Mucosa of stomach (tissue), 1 donor: Measurements from ENCODE around the gene NOX5.
"Not testable (repeated sequence)": the region's sequence is repeated elsewhere in the genome, so short reads cannot be mapped to it uniquely, and the experiment has no call there.

Experiments
- H3K27me3 ChIP-seq: one replicate; pipeline ENCODE4 v1.7.0; 2013; ENCODE audit warnings: mild to moderate bottlenecking, low read length; ENCODE audit not compliant: control insufficient read depth, insufficient read depth
- H3K36me3 ChIP-seq: one replicate; pipeline ENCODE4 v1.7.0; 2013; ENCODE audit warnings: low read length; ENCODE audit not compliant: control insufficient read depth, insufficient read depth
- H3K4me1 ChIP-seq: one replicate; pipeline ENCODE4 v1.7.0; 2013; ENCODE audit warnings: mild to moderate bottlenecking, low read length; ENCODE audit not compliant: control insufficient read depth, insufficient read depth
- H3K4me3 ChIP-seq: one replicate; pipeline ENCODE4 v1.7.0; 2013; ENCODE audit warnings: low read length
- H3K9ac ChIP-seq: one replicate; pipeline ENCODE4 v1.7.0; 2013; ENCODE audit warnings: mild to moderate bottlenecking, low read length, moderate library complexity
- H3K9me3 ChIP-seq: one replicate; pipeline ENCODE4 v1.7.0; 2013; ENCODE audit warnings: mild to moderate bottlenecking, low read length, moderate library complexity; ENCODE audit not compliant: control insufficient read depth
- donor health status: Pancreatic carcinoma.

NOX5 gene

GRCh38 chr15:69014454-69014853 lies at the start of gene NOX5:
TSS of gene NOX5 (plus strand) at chr15:69014695. CDS start at chr15:69014736, 41 bp downstream.
- Histone ChIP-seq H3K9ac (no peak within 1 kb of the TSS), H3K9me3 (no peaks in the 10 kb centered on the region), H3K4me3 (no peak within 1 kb of the TSS), H3K4me1 (no peaks in the 10 kb centered on the region), H3K36me3 (no peaks in the 10 kb centered on the region), H3K27me3 (no peaks in the 10 kb centered on the region)

DNA sequence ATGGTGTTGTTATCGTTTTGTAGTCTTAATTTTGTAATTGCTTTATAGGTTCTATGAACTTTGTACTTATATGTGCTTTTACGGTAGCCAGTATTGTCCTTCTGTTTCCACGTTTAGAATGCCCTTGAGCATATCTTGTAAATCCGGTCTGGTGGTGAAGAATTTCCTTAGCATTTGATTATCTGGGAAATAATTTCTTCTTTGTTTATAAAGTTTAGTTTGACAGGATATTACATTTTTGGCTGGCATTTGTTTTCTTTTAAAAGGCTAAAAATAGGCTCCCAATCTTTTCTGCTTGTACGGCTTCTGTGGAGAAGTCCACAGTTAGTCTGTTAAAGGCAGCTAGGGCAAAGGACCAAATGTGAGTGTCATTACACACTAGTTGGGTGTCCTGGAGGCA lies 47.5 kb upstream of the NOX5 start:
- Histone ChIP-seq H3K9me3 (no peaks in the 10 kb centered on the region), H3K4me3 (no peak overlapping the region), H3K4me1 (no peaks in the 10 kb centered on the region), H3K9ac (no peak overlapping the region), H3K27me3 (no peaks in the 10 kb centered on the region), H3K36me3 (no peaks in the 10 kb centered on the region)

DNA sequence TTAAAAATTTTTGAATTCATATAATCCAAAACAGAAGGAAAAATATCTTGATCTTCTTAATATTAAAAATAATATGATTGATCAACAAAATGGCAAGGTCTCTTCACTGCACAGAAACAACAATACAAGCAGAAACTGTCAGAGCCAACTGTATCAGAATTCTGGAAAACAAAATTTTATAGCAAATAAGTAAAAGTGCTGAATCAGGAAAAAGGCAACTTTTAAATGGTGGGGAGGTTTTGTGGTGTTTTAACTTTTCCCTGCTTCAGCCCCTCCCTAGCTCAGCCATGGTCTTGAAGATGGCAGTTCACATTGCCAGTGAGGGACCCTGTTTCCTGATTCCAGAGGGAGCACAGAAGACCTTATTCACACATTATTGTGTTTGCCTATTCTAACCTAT lies 46.5 kb upstream of the NOX5 start:
- no peak overlapping the region for H3K9ac ChIP-seq
- no peaks in the 10 kb centered on the region for H3K9me3 ChIP-seq
- H3K4me3 ChIP-seq, result no peak overlapping the region
- no peaks in the 10 kb centered on the region for H3K27me3 ChIP-seq
- H3K36me3 ChIP-seq, result no peaks in the 10 kb centered on the region
- H3K4me1 ChIP-seq, result no peaks in the 10 kb centered on the region

- Histone ChIP-seq H3K9ac (no peak overlapping the region), H3K4me1 (no peaks in the 10 kb centered on the region), H3K4me3 (no peak overlapping the region), H3K36me3 (no peaks in the 10 kb centered on the region), H3K27me3 (no peaks in the 10 kb centered on the region), H3K9me3 (no peaks in the 10 kb centered on the region)
Observed at GRCh38 chr15:68969298-68969697, 45.2 kb upstream of the NOX5 start.

GRCh38 chr15:68972201-68973065 lies 42.1 kb upstream of the NOX5 start:
- H3K9ac ChIP-seq, result no peak overlapping the region
- no peaks in the 10 kb centered on the region for H3K27me3 ChIP-seq
- no peaks in the 10 kb centered on the region for H3K4me1 ChIP-seq
- no peaks in the 10 kb centered on the region for H3K9me3 ChIP-seq
- no peaks in the 10 kb centered on the region for H3K36me3 ChIP-seq
- H3K4me3 ChIP-seq, result no peak overlapping the region

GRCh38 chr15:68975651-68976160 lies 38.8 kb upstream of the NOX5 start:
- H3K4me1 ChIP-seq, H3K9ac ChIP-seq, H3K27me3 ChIP-seq, H3K36me3 ChIP-seq, H3K4me3 ChIP-seq, H3K9me3 ChIP-seq: not testable (repeated sequence)

DNA sequence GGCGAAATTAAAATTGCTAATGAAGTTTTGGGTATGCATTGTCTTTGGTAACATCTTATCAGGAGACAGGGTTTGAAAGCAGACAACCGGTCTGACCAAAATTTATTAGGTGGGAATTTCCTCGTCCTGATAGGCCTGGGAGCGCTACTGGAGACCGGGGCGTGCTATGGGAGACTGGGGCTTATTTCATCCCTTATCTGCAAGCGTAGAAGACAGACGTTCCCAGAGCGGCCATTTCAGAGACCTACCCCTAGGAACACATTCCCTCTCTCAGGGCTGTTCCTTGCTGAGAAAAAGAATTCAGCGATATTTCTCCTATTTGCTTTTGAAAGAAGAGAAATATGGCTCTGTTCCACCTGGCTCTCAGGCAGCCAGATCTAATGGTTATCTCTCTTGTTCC lies 37.1 kb upstream of the NOX5 start:
- not testable (repeated sequence) for H3K27me3 ChIP-seq

DNA sequence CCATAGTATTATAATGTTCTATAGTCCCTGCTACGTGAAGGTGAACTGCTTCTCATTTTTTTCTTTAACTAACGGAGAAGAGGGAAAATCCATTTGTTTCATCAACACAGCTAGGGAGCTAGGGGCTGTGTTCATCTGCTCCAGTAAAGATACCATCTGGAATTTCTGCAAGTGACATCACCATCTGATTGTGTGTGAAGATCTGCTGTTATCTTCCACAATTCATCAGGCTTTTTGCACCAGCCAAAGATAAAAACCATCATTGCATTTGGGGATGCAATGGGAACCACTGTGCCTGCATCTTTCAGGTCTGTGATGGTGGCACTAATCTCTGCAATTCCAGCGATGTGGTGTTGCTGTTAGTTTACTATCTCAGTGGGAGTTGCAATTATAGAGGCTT lies 35.5 kb upstream of the NOX5 start:
- Histone ChIP-seq H3K27me3 (no peaks in the 10 kb centered on the region), H3K9ac (no peak overlapping the region), H3K4me3 (no peak overlapping the region), H3K9me3 (no peaks in the 10 kb centered on the region), H3K36me3 (no peaks in the 10 kb centered on the region), H3K4me1 (no peaks in the 10 kb centered on the region)

More for the DNA sequence above, 37.1 kb upstream of the NOX5 start:
- not testable (repeated sequence) for H3K4me1 ChIP-seq, H3K9me3 ChIP-seq, H3K4me3 ChIP-seq, H3K9ac ChIP-seq, H3K36me3 ChIP-seq

DNA sequence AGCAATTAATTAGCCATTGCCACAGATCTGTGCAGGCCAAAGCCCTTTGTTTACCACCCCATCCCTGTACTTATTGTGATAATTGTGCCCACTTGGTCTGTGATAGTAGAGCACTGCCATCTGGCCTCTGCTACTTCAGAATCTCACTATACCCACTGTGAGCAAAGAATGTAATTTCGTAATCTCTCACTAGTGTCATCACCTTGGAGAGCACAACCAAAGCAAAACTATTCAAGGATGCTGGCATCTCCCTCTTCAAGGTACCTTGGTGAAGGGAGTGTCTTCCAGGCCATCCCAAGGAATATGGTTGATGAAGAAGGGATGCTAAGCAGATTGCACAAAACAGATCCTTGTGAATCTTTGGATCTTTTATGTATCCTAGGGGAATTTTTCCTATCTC lies 34.7 kb upstream of the NOX5 start:
- H3K9ac ChIP-seq, result no peak overlapping the region
- no peak overlapping the region for H3K4me3 ChIP-seq
- H3K9me3 ChIP-seq, result no peaks in the 10 kb centered on the region
- no peaks in the 10 kb centered on the region for H3K27me3 ChIP-seq
- H3K4me1 ChIP-seq, result no peaks in the 10 kb centered on the region
- no peaks in the 10 kb centered on the region for H3K36me3 ChIP-seq

DNA sequence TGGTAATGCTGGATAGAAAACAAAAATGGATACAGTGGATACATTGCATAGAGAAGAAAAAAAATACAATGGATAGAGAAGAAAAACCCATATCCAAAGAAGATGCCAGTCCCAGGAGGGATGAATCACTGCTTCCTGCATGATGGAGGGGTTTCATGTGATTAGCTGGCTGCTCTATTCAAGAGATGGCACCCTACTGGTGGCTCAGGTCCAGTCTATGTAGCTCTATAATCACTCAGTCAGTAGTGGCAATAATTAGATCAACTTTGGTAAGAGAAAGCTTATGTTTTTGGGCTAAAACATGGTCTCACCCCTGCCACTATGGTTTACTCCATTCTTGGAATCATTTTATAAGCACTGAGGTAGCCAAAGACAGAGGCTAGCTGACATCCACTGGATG lies 33.7 kb upstream of the NOX5 start:
- Histone ChIP-seq H3K4me3 (no peak overlapping the region), H3K27me3 (no peaks in the 10 kb centered on the region), H3K9ac (no peak overlapping the region), H3K36me3 (no peaks in the 10 kb centered on the region), H3K9me3 (no peaks in the 10 kb centered on the region), H3K4me1 (no peaks in the 10 kb centered on the region)

- H3K4me1 ChIP-seq, result no peaks in the 10 kb centered on the region
- no peaks in the 10 kb centered on the region for H3K9me3 ChIP-seq
- no peak overlapping the region for H3K9ac ChIP-seq
- no peak overlapping the region for H3K4me3 ChIP-seq
- no peaks in the 10 kb centered on the region for H3K36me3 ChIP-seq
- no peaks in the 10 kb centered on the region for H3K27me3 ChIP-seq
Observed at GRCh38 chr15:68981941-68982340, 32.6 kb upstream of the NOX5 start.

- H3K36me3 ChIP-seq, result no peaks in the 10 kb centered on the region
- H3K27me3 ChIP-seq, result no peaks in the 10 kb centered on the region
- H3K9ac ChIP-seq, result no peak overlapping the region
- H3K4me3 ChIP-seq, result no peak overlapping the region
- no peaks in the 10 kb centered on the region for H3K9me3 ChIP-seq
- H3K4me1 ChIP-seq, result no peaks in the 10 kb centered on the region
Observed at GRCh38 chr15:68982976-68983563, 31.4 kb upstream of the NOX5 start.
